ENCODE results near the gene ANKRD13D.

ANKRD13D gene

DNA sequence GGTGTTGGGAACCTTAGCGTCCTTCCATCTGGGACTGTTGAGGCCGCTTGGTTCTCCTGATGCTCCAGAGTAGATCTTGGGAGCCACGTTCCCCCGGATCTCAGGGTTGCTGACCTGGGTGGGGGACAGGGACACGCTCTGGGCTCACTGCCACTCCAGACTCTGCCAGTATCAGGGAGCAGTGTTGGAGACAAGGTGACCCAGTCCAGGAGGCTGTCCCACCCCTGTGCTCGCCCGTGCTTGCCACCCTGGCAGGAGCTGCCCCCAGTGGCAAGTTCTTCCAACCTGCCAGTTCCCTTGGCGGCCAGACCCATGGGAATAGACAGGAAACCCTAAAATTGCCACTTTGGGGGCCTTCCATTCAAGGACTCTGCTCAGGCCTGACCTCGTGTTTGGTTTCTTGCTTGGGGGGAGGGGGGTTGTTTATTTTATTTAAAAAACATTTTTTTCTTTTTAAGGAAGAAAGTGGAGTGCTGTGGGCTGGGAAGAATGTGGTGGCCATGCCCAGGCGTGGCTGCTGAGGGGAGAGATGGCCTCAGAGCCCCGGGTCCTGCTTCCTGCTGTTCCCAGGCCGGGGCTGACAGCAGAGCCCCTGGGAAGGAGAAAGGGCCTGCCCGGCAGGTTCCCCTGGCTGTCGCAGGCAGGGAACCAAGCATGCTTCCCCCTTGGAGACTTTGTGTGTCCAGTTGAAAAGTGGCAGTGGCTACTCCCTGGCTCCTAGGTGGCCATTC lies 15.7 kb upstream of the ANKRD13D start:
- DNase-seq (ENCODE audit: low spot score), result no peak

DNA sequence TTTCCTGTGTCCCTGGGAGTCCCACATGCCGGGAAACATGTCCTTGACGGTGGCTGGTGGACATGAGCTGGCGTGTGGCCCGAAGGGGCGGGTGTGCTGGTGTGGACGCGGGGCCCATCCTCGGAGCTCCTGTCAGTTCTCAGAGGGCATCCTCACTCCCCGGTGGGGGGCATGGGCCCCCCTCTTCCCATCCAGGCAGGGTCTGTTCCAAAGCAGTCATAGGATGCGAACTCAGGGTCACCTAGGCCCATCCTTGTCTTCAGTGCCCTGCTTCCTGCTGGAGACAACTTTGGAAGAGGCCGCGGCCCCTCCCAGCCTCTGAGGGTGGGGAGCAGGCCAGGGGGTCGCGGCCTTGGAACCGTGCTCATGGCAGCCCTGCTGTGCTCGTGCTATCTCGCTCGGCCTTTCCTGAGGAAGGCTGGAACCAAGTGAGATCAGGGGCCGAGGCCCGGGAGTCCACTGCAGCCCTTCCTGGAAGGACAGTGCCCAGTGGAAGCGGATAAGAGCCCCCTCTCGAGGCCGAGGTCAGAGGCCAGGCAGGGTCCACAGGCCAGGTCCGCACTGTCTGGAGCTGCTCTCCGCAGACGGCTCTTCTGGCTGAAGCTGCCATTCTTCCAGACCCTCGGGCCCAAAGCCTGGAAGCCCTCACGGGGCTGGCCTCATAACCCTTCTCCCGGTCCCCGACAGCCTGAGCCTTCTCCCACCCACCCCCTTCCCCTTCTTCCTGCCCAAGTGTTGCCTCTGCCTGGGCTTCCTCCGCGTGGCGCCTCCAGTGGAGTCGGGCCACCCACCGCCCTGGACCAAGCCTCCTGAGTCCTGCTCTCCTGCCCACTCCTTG lies 14.1 kb upstream of the ANKRD13D start:
- no peak for DNase-seq (ENCODE audit: low spot score)

DNA sequence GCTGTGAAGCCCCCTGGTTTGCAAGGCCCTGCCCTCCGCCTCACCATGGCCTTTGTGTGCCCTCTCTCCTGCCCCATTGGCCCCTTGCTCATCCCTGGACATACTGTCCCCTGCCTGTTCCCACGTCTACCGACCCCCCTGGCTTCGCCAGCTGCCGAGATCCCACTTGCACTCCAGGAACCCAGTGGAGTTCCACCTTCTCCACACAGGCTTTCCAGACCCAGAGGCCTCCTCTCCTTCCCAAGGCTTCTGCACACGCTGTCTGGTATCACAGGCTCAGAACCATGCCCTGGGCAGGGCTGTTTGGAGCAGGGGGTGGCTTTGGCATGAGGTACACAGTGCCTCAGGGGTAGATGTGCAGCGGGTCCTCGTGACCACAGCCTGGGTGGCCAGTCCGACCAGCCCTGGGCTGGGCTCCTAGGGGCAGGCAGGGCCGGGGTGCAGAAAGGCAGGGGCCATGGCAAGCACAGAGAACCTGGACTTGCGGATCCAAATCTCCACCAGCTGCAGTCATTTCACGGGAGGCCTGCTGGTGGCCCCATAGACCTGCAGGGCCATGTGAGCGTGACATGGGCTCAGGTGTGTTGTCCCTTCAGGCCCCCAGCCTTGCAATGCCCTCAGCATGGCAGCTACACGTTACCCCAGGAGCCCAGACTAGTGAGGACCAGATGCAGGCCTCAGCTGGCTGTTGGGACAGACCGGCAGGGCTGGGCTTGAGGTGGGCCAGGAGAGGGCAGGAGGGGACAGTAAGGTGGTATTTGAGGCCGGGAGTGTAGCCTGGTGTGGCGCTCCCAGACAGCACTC lies 13.3 kb upstream of the ANKRD13D start:
- no peak for DNase-seq (ENCODE audit: low spot score)

DNA sequence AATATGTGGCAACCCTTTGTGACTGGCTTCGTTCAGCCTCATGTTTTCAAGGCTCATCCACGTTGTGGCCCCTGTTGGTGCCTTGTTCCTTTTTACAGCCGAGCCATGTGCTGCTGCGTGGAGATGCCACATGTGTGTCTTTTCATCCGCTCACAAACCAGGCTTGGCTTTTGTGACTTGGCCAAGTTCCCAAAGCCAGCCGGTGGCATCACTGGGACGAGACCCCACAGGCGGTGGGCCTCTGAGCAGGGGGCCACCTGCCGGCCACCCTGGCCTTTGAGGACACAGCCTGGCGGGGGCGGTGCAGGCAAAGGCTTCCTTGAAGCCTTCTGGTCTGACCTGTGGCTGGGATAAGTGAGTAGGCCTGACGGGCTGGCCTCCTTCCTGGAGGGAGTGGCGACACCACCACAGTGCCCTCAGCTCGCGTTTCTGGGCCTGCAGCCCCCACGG lies 12.3 kb upstream of the ANKRD13D start:
- no peak for DNase-seq (ENCODE audit: low spot score)

DNA sequence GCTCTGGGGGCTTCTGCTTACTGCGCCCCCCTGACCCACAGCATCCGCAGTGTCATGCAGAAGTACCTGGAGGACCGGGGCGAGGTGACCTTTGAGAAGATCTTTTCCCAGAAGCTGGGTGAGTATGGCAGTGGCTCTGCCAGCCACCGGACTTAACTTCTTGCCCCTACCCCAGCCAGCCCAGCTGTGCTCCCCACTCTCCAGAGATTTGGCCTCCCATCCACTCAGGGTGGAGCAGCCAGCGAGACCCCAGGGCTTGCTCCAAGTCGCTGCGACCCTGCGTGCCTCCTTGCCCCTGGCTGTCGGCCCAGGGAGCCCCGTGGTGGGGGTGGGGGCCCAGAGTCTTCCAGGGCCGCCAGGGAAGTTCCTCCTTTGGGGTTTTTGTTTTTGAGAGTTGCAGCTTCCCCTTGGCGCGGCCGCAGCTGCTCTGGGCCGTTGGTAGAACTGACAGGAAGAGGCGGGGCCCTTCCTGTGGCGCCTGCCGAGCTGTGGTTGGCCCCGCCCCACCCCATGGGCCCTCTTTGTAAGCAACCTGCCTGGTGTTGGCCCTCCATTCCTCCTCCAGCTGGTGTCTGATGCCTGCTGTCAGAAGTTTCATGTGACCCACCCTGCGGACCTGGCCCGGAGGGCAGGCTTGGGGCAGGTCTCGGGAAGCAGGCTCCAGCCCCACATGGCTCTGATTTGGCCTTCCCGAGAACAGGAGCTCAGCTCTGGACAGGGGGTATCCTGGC lies 11.7 kb upstream of the ANKRD13D start:
- peak; percentile 68 for DNase-seq (ENCODE audit: low spot score)

DNA sequence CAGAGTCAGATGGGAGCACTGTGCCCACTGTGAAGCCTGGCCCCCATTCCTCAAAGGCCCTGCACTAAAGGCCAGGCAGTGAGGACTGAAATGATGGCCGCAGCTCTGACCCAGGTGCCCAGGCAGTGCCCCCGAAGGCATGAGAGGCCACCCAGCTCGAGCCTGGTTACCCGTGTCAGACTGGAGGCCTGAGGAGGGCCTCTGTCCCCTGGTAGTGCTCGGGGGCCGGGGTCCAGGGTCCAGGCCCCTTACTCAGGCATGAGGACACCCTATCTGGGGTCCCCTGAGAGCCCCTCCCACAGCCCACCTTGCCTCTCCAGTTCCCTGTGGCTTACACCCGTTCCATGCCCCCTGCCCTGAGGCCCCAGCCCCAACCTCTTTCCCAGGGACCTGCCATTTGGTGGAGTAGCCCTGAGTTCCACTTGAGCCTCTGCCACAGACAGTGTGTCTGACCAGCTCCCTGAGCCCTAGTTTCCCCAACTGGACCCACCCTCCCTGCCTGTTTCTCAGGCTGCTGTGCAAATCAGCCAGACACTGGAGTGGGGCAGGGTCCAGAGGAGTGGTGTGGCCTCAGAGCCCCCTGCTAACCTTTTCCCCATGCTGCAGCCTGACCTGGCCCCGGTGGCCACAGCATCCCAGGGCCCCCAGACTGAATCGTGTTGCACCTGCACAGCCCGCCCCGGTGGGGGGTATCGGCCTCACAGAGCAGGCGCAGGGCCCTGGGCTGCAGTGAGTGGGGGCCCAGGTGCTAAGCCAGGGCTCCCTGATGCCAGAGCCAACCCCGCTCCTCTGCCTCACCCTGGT lies 10.8 kb upstream of the ANKRD13D start:
- DNase-seq (ENCODE audit: low spot score), result no peak

DNA sequence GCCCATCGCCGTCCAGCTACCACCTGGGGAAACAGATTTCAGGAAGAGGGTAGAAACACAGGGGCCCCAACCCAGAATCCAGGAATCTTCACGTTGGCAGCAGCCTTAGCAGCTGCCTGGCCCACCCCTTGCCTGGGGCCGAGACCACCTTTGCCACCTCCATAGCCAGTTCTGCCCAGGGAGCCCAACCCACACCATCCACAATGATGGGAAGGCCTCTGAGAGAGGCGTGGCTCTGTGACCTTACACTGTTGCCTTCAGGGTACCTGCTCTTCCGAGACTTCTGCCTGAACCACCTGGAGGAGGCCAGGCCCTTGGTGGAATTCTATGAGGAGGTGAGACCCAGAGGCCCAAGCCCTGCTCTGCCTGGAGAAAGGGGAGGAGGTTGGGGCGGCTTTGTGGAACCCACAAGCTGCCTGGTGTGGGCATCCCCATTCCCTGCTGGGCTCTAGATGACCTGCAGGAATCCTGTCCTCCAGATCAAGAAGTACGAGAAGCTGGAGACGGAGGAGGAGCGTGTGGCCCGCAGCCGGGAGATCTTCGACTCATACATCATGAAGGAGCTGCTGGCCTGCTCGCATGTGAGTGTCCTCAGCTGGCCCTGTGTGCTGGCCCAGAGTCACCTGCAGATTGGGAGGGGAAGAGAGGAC lies 10.0 kb upstream of the ANKRD13D start:
- DNase-seq (ENCODE audit: low spot score), result no peak

DNA sequence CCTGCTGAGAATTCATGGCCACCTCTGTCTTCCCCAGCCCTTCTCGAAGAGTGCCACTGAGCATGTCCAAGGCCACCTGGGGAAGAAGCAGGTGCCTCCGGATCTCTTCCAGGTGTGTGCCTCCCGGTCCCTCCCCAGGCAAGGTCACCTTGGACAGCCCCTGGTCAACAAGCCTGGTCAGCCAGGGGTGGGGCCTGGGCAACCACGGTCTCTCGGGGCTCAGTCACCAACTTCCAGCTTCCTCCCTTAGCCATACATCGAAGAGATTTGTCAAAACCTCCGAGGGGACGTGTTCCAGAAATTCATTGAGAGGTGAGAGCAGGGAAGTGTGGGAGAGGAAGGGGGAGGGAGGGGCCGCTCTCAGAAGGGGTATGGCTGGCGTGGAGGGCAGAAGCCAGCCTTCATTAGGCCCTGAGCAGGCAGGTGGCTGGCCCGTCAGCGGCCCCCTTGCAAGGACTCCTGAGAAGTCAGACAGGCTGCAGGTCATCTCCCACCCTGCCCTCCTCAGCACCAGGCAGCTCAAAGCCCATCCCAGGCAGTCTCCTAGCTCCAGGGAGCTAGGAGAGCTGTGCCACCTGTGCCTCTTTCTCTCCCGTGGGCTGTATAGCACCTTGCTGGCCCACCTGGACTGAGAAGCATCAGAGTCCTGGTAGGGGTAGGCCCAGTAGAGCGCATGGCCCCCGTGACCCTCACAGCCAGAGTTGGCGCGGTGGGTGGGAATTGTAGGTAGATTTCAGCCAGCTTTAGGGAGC lies 9.3 kb upstream of the ANKRD13D start:
- no peak for DNase-seq (ENCODE audit: low spot score)

DNA sequence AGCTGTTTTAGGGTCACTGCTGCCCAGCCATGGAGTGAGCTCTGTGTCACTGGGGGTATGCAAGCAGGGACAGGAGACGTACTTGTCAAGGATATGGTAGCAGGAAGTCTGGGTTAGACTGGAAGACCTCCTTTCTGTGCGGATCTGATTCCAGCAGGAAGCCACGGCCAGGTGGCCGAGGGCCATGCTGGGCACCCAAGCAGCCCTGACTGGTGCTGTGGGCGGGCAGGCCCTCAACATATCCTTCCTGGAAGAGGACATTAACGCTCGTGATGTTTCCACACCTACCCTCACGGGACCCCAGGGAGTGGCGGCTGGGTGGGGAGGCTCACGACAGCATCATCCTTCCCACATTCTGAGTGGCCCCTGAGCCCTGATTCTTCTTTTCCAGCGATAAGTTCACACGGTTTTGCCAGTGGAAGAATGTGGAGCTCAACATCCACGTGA lies 8.7 kb upstream of the ANKRD13D start:
- DNase-seq (ENCODE audit: low spot score), result no peak

DNA sequence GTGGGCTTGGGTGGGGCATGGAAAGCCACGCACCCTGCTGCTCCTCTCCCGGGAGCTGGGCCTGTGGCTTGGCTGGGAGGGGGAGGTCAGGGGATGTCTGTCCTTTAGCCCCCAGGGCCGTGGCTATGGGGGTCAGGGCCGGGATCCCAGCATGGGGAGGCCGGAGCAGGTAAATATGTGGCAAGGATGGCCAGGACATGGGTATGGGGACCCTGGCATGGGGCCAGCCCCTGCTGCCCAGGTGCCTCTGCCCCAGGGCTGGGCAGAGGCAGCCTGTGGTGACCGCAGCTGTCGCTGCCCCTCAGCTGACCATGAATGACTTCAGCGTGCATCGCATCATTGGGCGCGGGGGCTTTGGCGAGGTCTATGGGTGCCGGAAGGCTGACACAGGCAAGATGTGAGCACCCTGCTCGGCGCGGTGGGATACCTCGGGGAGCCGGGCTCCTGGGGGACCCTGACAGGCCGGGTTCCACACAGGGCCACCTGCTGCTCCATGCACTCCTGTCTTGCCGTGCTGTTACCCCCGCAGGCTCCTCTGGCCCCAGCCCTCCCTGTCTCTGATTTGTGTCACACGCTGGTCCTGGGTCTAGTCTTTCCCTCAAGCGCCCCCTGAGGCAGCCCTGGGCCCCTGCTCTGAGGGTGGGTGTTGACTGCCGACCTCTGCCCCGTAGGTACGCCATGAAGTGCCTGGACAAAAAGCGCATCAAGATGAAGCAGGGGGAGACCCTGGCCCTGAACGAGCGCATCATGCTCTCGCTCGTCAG lies 8.1 kb upstream of the ANKRD13D start:
- no peak for DNase-seq (ENCODE audit: low spot score)

DNA sequence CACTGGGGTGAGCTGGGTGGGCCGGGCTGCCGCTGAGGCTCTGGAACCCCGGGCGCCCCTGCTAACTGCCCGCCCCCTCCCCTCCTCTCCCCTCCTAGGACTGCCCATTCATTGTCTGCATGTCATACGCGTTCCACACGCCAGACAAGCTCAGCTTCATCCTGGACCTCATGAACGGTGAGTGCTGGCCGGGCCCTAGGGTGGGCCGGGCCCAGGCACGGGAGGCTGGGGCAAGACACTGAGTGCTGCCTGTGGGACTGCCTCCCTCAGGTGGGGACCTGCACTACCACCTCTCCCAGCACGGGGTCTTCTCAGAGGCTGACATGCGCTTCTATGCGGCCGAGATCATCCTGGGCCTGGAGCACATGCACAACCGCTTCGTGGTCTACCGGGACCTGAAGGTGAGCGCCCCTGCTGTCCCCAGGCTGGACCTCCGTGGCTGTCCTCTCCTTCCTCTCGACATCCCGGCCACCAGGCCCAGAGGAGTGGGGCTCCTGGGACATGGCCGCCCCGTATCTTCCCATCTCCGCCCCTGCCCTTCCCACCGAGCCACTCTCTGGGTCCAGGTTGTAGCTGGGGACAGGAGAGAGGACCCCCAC lies 7.5 kb upstream of the ANKRD13D start:
- no peak for DNase-seq (ENCODE audit: low spot score)

DNA sequence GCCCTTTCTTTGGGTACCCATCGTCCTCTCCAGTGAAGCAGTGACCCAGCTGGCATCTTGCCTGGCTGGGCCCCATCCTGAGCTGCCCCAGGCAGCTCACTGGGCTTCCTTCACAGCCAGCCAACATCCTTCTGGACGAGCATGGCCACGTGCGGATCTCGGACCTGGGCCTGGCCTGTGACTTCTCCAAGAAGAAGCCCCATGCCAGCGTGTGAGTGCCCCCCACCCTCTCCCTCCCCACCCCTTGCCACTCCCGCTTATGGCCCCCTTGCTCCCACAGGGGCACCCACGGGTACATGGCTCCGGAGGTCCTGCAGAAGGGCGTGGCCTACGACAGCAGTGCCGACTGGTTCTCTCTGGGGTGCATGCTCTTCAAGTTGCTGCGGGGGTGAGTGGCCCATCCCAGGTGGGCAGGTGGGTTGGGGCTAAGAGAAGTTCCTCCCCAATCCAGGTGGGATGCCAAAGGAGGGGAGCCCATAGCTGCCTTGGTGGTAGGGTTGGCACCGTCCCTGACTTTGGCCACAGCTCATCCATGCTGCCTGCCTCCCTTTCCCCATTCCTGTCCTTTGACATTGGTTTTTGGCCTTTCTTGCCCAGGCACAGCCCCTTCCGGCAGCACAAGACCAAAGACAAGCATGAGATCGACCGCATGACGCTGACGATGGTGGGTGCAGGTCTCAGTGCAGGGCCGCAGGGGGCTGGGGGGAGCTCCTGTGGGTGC lies 6.8 kb upstream of the ANKRD13D start:
- no peak for DNase-seq (ENCODE audit: low spot score)

DNA sequence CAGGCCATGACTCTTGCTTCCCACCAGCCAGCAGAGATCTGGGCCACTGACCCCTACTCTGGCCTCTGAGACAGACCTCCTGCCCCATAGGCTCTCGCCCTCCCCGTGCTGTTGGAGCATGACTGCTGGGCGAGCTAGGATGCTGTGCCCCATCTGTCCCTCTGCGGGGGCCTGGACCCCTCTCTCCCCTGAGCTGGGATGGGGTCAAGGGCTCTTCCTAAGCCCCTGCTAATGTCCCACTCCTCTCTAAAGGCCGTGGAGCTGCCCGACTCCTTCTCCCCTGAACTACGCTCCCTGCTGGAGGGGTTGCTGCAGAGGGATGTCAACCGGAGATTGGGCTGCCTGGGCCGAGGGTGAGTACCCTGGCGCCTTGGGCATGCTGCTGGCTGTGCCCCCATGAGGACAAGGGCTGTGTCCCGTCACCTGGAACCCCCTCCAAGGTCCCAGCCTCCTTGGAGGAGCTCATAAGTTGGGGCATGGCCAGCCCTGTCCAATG lies 6.2 kb upstream of the ANKRD13D start:
- DNase-seq (ENCODE audit: low spot score), result no peak

DNA sequence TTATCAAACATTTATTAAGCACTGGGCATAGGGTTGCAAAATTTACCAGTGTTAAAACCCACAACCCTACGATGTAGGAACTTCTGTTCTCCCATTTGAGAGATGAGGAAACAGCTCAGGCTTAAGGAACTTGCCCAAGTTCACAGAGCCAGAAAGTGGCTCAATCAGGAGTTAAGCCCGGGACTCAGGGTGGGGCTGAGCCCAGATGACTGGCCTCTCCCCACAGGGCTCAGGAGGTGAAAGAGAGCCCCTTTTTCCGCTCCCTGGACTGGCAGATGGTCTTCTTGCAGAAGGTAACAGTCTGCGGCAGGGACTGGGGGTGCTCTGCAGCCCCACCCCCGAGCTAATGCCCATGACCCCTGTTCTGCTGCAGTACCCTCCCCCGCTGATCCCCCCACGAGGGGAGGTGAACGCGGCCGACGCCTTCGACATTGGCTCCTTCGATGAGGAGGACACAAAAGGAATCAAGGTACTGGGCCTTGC lies 5.6 kb upstream of the ANKRD13D start:
- DNase-seq (ENCODE audit: low spot score), result no peak

DNA sequence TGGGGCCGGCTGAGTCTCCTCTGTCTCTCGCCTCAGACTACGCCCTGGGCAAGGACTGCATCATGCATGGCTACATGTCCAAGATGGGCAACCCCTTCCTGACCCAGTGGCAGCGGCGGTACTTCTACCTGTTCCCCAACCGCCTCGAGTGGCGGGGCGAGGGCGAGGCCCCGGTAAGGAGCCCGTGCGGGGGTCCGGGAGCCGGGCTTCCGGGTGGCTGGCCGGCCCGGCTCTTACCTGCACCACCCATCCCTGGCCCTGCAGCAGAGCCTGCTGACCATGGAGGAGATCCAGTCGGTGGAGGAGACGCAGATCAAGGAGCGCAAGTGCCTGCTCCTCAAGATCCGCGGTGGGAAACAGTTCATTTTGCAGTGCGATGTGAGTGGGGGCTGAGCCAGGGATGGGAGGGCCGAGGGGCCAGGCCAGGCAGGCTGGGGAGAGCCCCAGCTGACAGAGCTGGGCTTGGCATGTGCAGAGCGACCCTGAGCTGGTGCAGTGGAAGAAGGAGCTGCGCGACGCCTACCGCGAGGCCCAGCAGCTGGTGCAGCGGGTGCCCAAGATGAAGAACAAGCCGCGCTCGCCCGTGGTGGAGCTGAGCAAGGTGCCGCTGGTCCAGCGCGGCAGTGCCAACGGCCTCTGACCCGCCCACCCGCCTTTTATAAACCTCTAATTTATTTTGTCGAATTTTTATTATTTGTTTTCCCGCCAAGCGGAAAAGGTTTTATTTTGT lies 4.1 kb upstream of the ANKRD13D start:
- DNase-seq (ENCODE audit: low spot score), result no peak
